AG09309 (cell line): ENCODE measurements around the gene BOD1L1.

Experiments used
- DNase-seq: peaks from one replicate; pipeline ENCODE4 v3.0.0-alpha.2; 2010; ENCODE audit warnings: low read depth
- H3K4me3 ChIP-seq: 2 replicates; pipeline ENCODE4 v1.5.1; 2011; ENCODE audit warnings: mild to moderate bottlenecking, low read depth, low read length, moderate library complexity; ENCODE audit not compliant: control insufficient read depth
- CTCF ChIP-seq: IDR thresholded peaks from 2 replicates; pipeline ENCODE4 v1.5.1; 2011; ENCODE audit warnings: mild to moderate bottlenecking, low read depth, low read length, inconsistent platforms; ENCODE audit not compliant: insufficient read depth, control insufficient read depth; ENCODE audit errors: missing control alignments

BOD1L1 gene

GRCh38 chr4:13521047-13521446, 106.5 kb downstream of the BOD1L1 start:
- no peak for TF ChIP-seq CTCF
- no peak for DNase-seq

More at GRCh38 chr4:13521047-13521446, 106.5 kb downstream of the BOD1L1 start:
- H3K4me3 ChIP-seq, result no peak overlapping the region
